ENCODE measurements around the gene EI24. TPM values are rescaled to one million over a fixed set of nuclear protein-coding genes. Genes with fewer than 3 reads are reported as not detected.
A peak's percentile ranks its signal among the peaks of the same experiment; 100 is the strongest.

Gene EI24
- total and polyA plus RNA-seq, 2 donors (not counting 3 experiments of a cell fraction or from before 2014, with no cell fraction given) = 115 to 192 TPM

DNA sequence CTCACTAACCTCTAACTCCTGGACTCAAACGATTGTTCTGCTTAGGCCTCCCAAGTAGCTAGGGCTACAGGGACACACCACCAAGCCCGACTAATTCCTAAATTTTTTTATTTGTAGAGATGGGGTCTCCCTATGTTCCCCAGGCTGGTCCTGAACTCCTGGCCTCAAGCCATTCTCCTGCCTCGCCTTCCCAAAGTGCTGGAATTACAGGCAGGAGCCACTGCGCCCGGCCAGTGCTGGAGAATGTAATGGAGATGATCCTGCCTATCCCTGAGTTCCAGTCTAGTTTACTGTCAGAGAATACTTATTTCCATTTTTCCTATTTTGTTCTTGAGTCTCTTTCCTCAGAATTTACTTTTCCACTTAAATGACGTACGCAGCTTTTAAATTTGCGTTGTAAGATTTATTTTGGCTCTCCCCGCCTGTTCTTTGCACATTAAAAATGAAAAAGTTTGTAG lies 55.5 kb downstream of the EI24 start, which contains the start of gene CHEK1:
Gene CHEK1, plus strand, starts transcription at position 408 of the 458 bp plus-strand sequence. CDS start 1,606 bp downstream, outside the sequence.
- TF ChIP-seq FOS (IDR thresholded peaks at IDR 0.05; ENCODE audit: borderline replicate concordance, insufficient read depth, low read length) (no peak), JUN (IDR thresholded peaks at IDR 0.05; ENCODE audit: borderline replicate concordance, insufficient read depth, insufficient read length, low read depth) (no peak), MYC (IDR thresholded peaks at IDR 0.05; ENCODE audit: low read depth, low read length) (no peak), GATA2 (IDR thresholded peaks at IDR 0.05; ENCODE audit: insufficient read depth, insufficient read length, low read depth, low read length) (no peak), EZH2 (IDR thresholded peaks at IDR 0.05; ENCODE audit: borderline replicate concordance, low read depth, low read length, severe bottlenecking) (no peak), POLR2A (IDR thresholded peaks at IDR 0.05; ENCODE audit: low read depth, low read length) (no peak), POLR2AphosphoS5 (IDR thresholded peaks at IDR 0.05; ENCODE audit: insufficient read depth, low read depth, low read length) (no peak)
- TF ChIP-seq, protein P1, sequence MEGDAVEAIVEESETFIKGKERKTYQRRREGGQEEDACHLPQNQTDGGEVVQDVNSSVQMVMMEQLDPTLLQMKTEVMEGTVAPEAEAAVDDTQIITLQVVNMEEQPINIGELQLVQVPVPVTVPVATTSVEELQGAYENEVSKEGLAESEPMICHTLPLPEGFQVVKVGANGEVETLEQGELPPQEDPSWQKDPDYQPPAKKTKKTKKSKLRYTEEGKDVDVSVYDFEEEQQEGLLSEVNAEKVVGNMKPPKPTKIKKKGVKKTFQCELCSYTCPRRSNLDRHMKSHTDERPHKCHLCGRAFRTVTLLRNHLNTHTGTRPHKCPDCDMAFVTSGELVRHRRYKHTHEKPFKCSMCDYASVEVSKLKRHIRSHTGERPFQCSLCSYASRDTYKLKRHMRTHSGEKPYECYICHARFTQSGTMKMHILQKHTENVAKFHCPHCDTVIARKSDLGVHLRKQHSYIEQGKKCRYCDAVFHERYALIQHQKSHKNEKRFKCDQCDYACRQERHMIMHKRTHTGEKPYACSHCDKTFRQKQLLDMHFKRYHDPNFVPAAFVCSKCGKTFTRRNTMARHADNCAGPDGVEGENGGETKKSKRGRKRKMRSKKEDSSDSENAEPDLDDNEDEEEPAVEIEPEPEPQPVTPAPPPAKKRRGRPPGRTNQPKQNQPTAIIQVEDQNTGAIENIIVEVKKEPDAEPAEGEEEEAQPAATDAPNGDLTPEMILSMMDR (IDR thresholded peaks at IDR 0.05; ENCODE audit: extremely low read depth in 1 of 2, insufficient read depth in 1 of 2, low read depth in 1 of 2, low read length in 2 of 2) = no peak
- TF ChIP-seq, protein P2, sequence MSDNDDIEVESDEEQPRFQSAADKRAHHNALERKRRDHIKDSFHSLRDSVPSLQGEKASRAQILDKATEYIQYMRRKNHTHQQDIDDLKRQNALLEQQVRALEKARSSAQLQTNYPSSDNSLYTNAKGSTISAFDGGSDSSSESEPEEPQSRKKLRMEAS (IDR thresholded peaks at IDR 0.05; ENCODE audit: insufficient read depth, insufficient read length) = no peak
- peaks cover 14% of the 10 kb centered on the region for H3K79me2 ChIP-seq (ENCODE audit: control insufficient read depth, insufficient read depth, low read length)
- no TSS peak for BruUV-seq (replicated peaks)
- FAIRE-seq = no peak
- DNase-seq (ENCODE audit: low read depth, low spot score) = no peak
- dilution Hi-C loops (cut with MboI; ENCODE audit: extremely low pct_ligation_motif_present, low sequenced_read_pairs) = no loop called here
- H3K36me3 ChIP-seq (ENCODE audit: control insufficient read depth in 2 of 2, extremely low read depth in 1 of 2, insufficient read depth in 2 of 2, low read length in 2 of 2) = peaks cover 4 to 14% of the 10 kb centered on the region in 2 experiments
- peak within 1 kb of the TSS; percentile 49 for H3K27ac ChIP-seq (ENCODE audit: insufficient read depth, low read depth, low read length)
- H3K4me3 ChIP-seq (replicated peaks in 1 of 3; ENCODE audit: insufficient read depth in 1 of 3, low read depth in 1 of 3, low read length in 3 of 3) = peak within 1 kb of the TSS; percentile 24 to 91 (median 60)
- peak within 1 kb of the TSS; percentile 96 for H3K4me2 ChIP-seq (ENCODE audit: insufficient read depth, low read length)
- intact Hi-C loops (cut with micrococcal nuclease) = loop anchor here (1.0 to 5.0 kb wide), 4 partner anchors 32 to 263 kb away; partner anchors contain the start of genes EI24, FEZ1, HYLS1 and STT3A
- POLR2A ChIA-PET = no interaction called here
- CTCF ChIA-PET = interaction anchor here (0.8 to 7.0 kb wide), 3 partner anchors 45 to 263 kb away, joined by 4 to 44 read pairs (median 15); partner anchors contain the start of gene HYLS1
- peak within 1 kb of the TSS; percentile 28 for H2AFZ ChIP-seq (ENCODE audit: low read depth, low read length)
- H3K27me3 ChIP-seq (ENCODE audit: control insufficient read depth in 2 of 2, insufficient read depth in 2 of 2, low read length in 2 of 2) = no peaks in the 10 kb centered on the region
- no peaks in the 10 kb centered on the region for H4K20me1 ChIP-seq (replicated peaks; ENCODE audit: control insufficient read depth, extremely low read depth, insufficient read depth, low read length)
- peak within 1 kb of the TSS; percentile 64 for H3K9ac ChIP-seq (replicated peaks; ENCODE audit: extremely low read depth, insufficient read depth, low read length)
- no peaks in the 10 kb centered on the region for H3K9me1 ChIP-seq (replicated peaks; ENCODE audit: control insufficient read depth, extremely low read depth, insufficient read depth, low read length)
- H3K4me1 ChIP-seq (ENCODE audit: control insufficient read depth, extremely low read depth, insufficient read depth, low read length) = peaks cover 27% of the 10 kb centered on the region
- H3K9me3 ChIP-seq (replicated peaks; ENCODE audit: control insufficient read depth, insufficient read depth, low read length) = no peaks in the 10 kb centered on the region
